SK-N-SH treated with all-trans-retinoic acid at 6 μM for 48 hours (cell line): ENCODE measurements around the gene NELFCD.

Source experiments
- ATAC-seq: fragments of 200-7000 bp; cut with Tn5 transposase; 3 replicates; pipeline ENCODE4 v1.9.1; 2020; ENCODE audit warnings: mild to moderate bottlenecking, moderate library complexity
- ARNTL ChIP-seq: fragments of 450-650 bp; formaldehyde crosslinking; IDR thresholded peaks from 2 replicates; pipeline ENCODE4 v1.5.0; 2020; ENCODE audit warnings: low read depth, mild to moderate bottlenecking, moderate library complexity, borderline replicate concordance
- BACH2 ChIP-seq: fragments of 250-450 bp; sonication (Bioruptor Pico); IDR thresholded peaks from 2 replicates; pipeline ENCODE4 v1.9.0; 2021; ENCODE audit warnings: mild to moderate bottlenecking, borderline replicate concordance
- CREB5 ChIP-seq: fragments of 250-450 bp; sonication (Bioruptor Pico); IDR thresholded peaks from 2 replicates; pipeline ENCODE4 v1.5.1; 2020; ENCODE audit warnings: low read depth, mild to moderate bottlenecking, moderate library complexity
- CSDC2 ChIP-seq: fragments of 250-450 bp; sonication (Bioruptor Pico); IDR thresholded peaks from 2 replicates; pipeline ENCODE4 v1.5.0; 2020; ENCODE audit warnings: mild to moderate bottlenecking, moderate library complexity
- CSRNP3 ChIP-seq: fragments of 250-450 bp; sonication (Bioruptor Pico); IDR thresholded peaks from 2 replicates; pipeline ENCODE4 v1.5.1; 2021; ENCODE audit warnings: mild to moderate bottlenecking, moderate library complexity
- ESRRG ChIP-seq: fragments of 250-450 bp; sonication (Bioruptor Pico); IDR thresholded peaks from 2 replicates; pipeline ENCODE4 v1.6.1; 2021; ENCODE audit warnings: mild to moderate bottlenecking
- GLIS3 ChIP-seq: fragments of 250-450 bp; sonication (Bioruptor Pico); IDR thresholded peaks from 2 replicates; pipeline ENCODE4 v1.5.0; 2020; ENCODE audit warnings: mild to moderate bottlenecking, moderate library complexity
- ISL1 ChIP-seq: fragments of 250-450 bp; sonication (Bioruptor Pico); IDR thresholded peaks from 2 replicates; pipeline ENCODE4 v2.1.2; 2022; ENCODE audit warnings: mild to moderate bottlenecking, moderate library complexity
- OSR1 ChIP-seq: fragments of 250-450 bp; sonication (Bioruptor Pico); IDR thresholded peaks from 2 replicates; pipeline ENCODE4 v1.8.0; 2022; ENCODE audit warnings: moderate library complexity, mild to moderate bottlenecking, inconsistent platforms
- PATZ1 ChIP-seq: fragments of 250-450 bp; sonication (Bioruptor Pico); IDR thresholded peaks from 2 replicates; pipeline ENCODE4 v1.8.0; 2020; ENCODE audit warnings: mild to moderate bottlenecking, moderate library complexity, borderline replicate concordance
- PPARA ChIP-seq: fragments of 250-450 bp; sonication (Bioruptor Pico); IDR thresholded peaks from 2 replicates; pipeline ENCODE4 v1.5.0; 2020; ENCODE audit warnings: mild to moderate bottlenecking, borderline replicate concordance
- RARB ChIP-seq: fragments of 250-450 bp; sonication (Bioruptor Pico); IDR thresholded peaks from 2 replicates; pipeline ENCODE4 v1.8.0; 2021; ENCODE audit warnings: mild to moderate bottlenecking, moderate library complexity
- SNAI2 ChIP-seq: fragments of 250-450 bp; sonication (Bioruptor Pico); IDR thresholded peaks from 2 replicates; pipeline ENCODE4 v1.5.0; 2020; ENCODE audit warnings: mild to moderate bottlenecking, moderate library complexity
- TOX ChIP-seq: fragments of 250-450 bp; sonication (Bioruptor Pico); IDR thresholded peaks from 2 replicates; pipeline ENCODE4 v1.8.0; 2021; ENCODE audit warnings: mild to moderate bottlenecking, moderate library complexity, borderline replicate concordance
- ZC3H10 ChIP-seq: fragments of 250-450 bp; sonication (Bioruptor Pico); IDR thresholded peaks from 2 replicates; pipeline ENCODE4 v1.5.1; 2021; ENCODE audit warnings: mild to moderate bottlenecking, moderate library complexity
- ZFP3 ChIP-seq: fragments of 250-450 bp; sonication (Bioruptor Pico); IDR thresholded peaks from 2 replicates; pipeline ENCODE4 v1.5.0; 2020; ENCODE audit warnings: mild to moderate bottlenecking, moderate library complexity
- ZFP30 ChIP-seq: fragments of 450-650 bp; formaldehyde crosslinking; IDR thresholded peaks from 2 replicates; pipeline ENCODE4 v1.5.0; 2022; ENCODE audit warnings: mild to moderate bottlenecking, moderate library complexity
- ZNF565 ChIP-seq: fragments of 450-650 bp; formaldehyde crosslinking; conservative IDR thresholded peaks from 2 replicates; pipeline ENCODE4 v1.5.0; 2020; ENCODE audit warnings: low read depth, mild to moderate bottlenecking, moderate library complexity
- ZNF70 ChIP-seq: fragments of 450-650 bp; formaldehyde crosslinking; IDR thresholded peaks from 2 replicates; pipeline ENCODE4 v1.5.0; 2020; ENCODE audit warnings: mild to moderate bottlenecking, moderate library complexity
- ZNF8 ChIP-seq: fragments of 450-650 bp; formaldehyde crosslinking; IDR thresholded peaks from 2 replicates; pipeline ENCODE4 v1.5.0; 2020; ENCODE audit warnings: mild to moderate bottlenecking, moderate library complexity
- TF ChIP-seq, protein P1 (sequence below): fragments of 250-450 bp; sonication (Bioruptor Pico); IDR thresholded peaks from 2 replicates; pipeline ENCODE4 v1.5.0; 2020; ENCODE audit warnings: mild to moderate bottlenecking, moderate library complexity

NELFCD gene

GRCh38 chr20:59018817-59019216 lies 37.8 kb downstream of the NELFCD start:
- no peak for TF ChIP-seq GLIS3
- no peak for TF ChIP-seq RARB (CRISPR knock-in tag)
- no peak for TF ChIP-seq CSRNP3 (CRISPR knock-in tag)
- TF ChIP-seq BACH2: no peak
- ATAC-seq: no peak

DNA sequence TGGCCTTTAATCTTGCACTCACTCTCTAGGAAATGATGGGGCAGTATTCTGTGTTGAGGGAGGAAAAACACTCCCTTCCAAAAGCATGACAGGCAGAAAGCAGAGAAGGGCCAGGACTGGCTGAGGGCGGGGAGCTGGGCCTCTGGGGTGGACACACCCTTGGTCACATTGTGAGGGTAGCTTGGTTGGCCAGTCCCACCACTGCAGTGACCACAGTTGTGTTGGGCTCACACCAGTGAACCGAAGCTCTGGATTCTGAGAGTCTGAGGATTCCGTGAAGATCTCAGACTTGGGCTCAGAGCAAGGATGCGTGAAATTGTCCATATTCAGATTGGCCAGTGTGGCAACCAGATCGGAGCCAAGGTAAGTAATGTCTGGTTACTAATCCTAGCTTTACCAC lies 38.2 kb downstream of the NELFCD start, which contains the start of gene TUBB1:
Gene TUBB1, plus strand, starts transcription at position 213 of the 400 bp plus-strand sequence. Its CDS starts 94 bp downstream, at position 307.
- ATAC-seq: no peak
- TF ChIP-seq ESRRG: no peak
- no peak for TF ChIP-seq CSDC2 (CRISPR knock-in tag)
- TF ChIP-seq ZC3H10 (CRISPR knock-in tag): no peak
- TF ChIP-seq CREB5 (CRISPR knock-in tag): no peak
- TF ChIP-seq, protein P1, sequence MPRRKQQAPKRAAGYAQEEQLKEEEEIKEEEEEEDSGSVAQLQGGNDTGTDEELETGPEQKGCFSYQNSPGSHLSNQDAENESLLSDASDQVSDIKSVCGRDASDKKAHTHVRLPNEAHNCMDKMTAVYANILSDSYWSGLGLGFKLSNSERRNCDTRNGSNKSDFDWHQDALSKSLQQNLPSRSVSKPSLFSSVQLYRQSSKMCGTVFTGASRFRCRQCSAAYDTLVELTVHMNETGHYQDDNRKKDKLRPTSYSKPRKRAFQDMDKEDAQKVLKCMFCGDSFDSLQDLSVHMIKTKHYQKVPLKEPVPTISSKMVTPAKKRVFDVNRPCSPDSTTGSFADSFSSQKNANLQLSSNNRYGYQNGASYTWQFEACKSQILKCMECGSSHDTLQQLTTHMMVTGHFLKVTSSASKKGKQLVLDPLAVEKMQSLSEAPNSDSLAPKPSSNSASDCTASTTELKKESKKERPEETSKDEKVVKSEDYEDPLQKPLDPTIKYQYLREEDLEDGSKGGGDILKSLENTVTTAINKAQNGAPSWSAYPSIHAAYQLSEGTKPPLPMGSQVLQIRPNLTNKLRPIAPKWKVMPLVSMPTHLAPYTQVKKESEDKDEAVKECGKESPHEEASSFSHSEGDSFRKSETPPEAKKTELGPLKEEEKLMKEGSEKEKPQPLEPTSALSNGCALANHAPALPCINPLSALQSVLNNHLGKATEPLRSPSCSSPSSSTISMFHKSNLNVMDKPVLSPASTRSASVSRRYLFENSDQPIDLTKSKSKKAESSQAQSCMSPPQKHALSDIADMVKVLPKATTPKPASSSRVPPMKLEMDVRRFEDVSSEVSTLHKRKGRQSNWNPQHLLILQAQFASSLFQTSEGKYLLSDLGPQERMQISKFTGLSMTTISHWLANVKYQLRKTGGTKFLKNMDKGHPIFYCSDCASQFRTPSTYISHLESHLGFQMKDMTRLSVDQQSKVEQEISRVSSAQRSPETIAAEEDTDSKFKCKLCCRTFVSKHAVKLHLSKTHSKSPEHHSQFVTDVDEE (CRISPR knock-in tag): no peak
- TF ChIP-seq ZFP30 (CRISPR knock-in tag): no peak
- TF ChIP-seq OSR1 (CRISPR knock-in tag): no peak
- no peak for TF ChIP-seq ZNF8
- TF ChIP-seq PATZ1 (CRISPR knock-in tag): no peak
- TF ChIP-seq BACH2: no peak
- no peak for TF ChIP-seq PPARA
- TF ChIP-seq CSRNP3 (CRISPR knock-in tag): no peak
- no peak for TF ChIP-seq SNAI2 (CRISPR knock-in tag)
- no peak for TF ChIP-seq TOX
- no peak for TF ChIP-seq ZNF565 (CRISPR knock-in tag)
- no peak for TF ChIP-seq ARNTL (CRISPR knock-in tag)

DNA sequence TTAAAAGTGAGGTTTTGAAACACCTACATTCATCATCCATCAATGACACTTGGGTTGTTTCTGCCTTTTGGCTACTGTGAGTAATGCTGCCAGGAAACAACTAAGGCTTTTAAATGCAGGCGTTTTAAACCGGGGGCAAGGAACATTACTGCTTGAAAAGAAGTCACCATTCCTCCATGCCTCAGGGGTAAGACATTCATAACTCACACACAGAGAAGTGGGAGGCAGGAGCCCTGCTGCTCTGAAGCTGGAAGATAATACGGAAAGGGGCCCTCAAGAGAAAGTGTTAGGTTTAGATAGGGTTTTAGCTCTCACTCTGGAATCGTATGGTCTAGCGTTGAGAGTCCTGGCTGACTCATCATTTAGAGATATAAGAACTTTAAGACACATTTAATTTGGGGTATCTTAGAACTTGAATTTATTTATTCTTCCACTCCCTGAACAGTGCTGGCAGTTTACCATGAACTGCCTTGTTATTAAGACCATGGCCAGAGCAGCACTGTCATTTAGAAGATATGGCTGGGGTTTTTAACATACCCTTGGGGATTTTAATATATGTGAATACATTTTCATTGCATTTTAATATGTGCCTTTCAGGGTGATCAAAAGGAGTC lies 40.0 kb downstream of the NELFCD start:
- ATAC-seq: peak; percentile 68
- TF ChIP-seq ZNF70 (CRISPR knock-in tag): no peak
- no peak for TF ChIP-seq RARB (CRISPR knock-in tag)
- no peak for TF ChIP-seq ZNF8
- TF ChIP-seq ZFP3 (CRISPR knock-in tag): no peak
- TF ChIP-seq SNAI2 (CRISPR knock-in tag): no peak
- TF ChIP-seq, protein P1 (CRISPR knock-in tag): no peak
- no peak for TF ChIP-seq ESRRG
- TF ChIP-seq PATZ1 (CRISPR knock-in tag): no peak
- TF ChIP-seq ISL1 (CRISPR knock-in tag): no peak
- no peak for TF ChIP-seq CSDC2 (CRISPR knock-in tag)
- no peak for TF ChIP-seq CSRNP3 (CRISPR knock-in tag)
- TF ChIP-seq ARNTL (CRISPR knock-in tag): no peak
- no peak for TF ChIP-seq PPARA
- no peak for TF ChIP-seq TOX
- TF ChIP-seq ZFP30 (CRISPR knock-in tag): no peak
- no peak for TF ChIP-seq ZNF565 (CRISPR knock-in tag)
- TF ChIP-seq, all 23 proteins: peak for 0
